ENCODE measurements around the gene CAVIN4.

CAVIN4 gene

DNA sequence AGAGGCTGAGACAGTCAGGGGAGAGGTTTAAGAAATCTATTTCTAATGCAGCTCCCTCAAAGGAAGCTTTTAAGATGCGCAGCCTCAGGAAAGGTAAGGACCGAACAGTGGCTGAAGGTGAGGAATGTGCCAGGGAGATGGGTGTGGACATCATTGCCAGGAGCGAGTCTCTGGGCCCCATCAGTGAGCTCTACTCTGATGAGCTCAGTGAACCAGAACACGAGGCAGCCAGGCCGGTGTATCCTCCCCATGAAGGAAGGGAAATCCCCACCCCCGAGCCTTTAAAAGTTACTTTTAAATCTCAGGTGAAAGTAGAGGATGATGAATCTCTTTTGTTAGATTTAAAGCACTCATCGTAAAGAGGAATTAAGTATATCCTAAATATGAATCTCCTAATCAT lies 8.2 kb downstream of the CAVIN4 start:
- Histone ChIP-seq H3K9ac (ENCODE audit: low read length) (no peak overlapping the region), H3K9me3 (ENCODE audit: insufficient read depth, low read length) (no peaks in the 10 kb centered on the region), H4K20me1 (ENCODE audit: low read depth, low read length) (no peaks in the 10 kb centered on the region), H3K4me3 (ENCODE audit: insufficient read depth, low read length, poor library complexity, severe bottlenecking) (no peak overlapping the region), H2AFZ (ENCODE audit: low read depth, low read length, severe bottlenecking) (no peak overlapping the region), H3K27ac (ENCODE audit: low read depth, low read length) (no peak overlapping the region), H3K79me2 (ENCODE audit: insufficient read depth, low read length) (no peaks in the 10 kb centered on the region), H3F3A (ENCODE audit: insufficient read depth) (no peaks in the 10 kb centered on the region), H3K27me3 (ENCODE audit: low read length) (no peaks in the 10 kb centered on the region), H3K4me2 (ENCODE audit: low read depth, low read length, poor library complexity, severe bottlenecking) (no peak overlapping the region), H3K9me2 (replicated peaks; ENCODE audit: insufficient read depth, low read length) (no peaks in the 10 kb centered on the region), H3K36me3 (ENCODE audit: low read length) (no peaks in the 10 kb centered on the region)
- TF ChIP-seq EZH2phosphoT487 (conservative IDR thresholded peaks at IDR 0.05; ENCODE audit: low read length) (no peak), CTCF (IDR thresholded peaks at IDR 0.05; ENCODE audit: insufficient read depth, low read length, poor library complexity, severe bottlenecking) (no peak)

- Histone ChIP-seq H3K4me2 (ENCODE audit: low read depth, low read length, poor library complexity, severe bottlenecking) (no peak overlapping the region), H3K9ac (ENCODE audit: low read length) (no peak overlapping the region)
Observed at GRCh38 chr9:100587375-100587774, 9.5 kb downstream of the CAVIN4 start.

DNA sequence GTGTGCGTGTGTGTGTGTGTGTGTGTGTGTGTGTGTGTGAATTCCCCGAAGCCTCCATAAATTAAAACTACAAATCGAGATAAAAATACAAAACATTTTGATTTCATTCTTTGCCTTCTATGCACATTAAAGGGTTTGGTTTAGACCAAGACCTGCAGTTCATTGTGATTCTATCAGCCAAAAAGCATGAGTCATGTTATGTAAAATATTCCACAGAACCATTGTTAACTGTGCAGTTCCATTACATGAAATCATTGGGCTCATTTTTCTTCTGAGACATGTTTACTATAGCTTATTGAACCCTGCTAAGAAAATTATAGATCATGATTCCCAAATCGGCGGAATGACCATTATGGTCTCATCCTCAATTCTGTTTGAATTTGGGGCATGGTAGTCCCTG lies 11.7 kb downstream of the CAVIN4 start:
- no peak overlapping the region for H2AFZ ChIP-seq (ENCODE audit: low read depth, low read length, severe bottlenecking)
- no peak overlapping the region for H3K4me2 ChIP-seq (ENCODE audit: low read depth, low read length, poor library complexity, severe bottlenecking)
- no peak for TF ChIP-seq CTCF (IDR thresholded peaks at IDR 0.05; ENCODE audit: insufficient read depth, low read length, poor library complexity, severe bottlenecking)
- TF ChIP-seq EZH2phosphoT487 (conservative IDR thresholded peaks at IDR 0.05; ENCODE audit: low read length): no peak
- no peaks in the 10 kb centered on the region for H3F3A ChIP-seq (ENCODE audit: insufficient read depth)
- no peak overlapping the region for H3K4me3 ChIP-seq (ENCODE audit: insufficient read depth, low read length, poor library complexity, severe bottlenecking)
- no peaks in the 10 kb centered on the region for H3K9me2 ChIP-seq (replicated peaks; ENCODE audit: insufficient read depth, low read length)
- no peaks in the 10 kb centered on the region for H3K36me3 ChIP-seq (ENCODE audit: low read length)
- no peaks in the 10 kb centered on the region for H3K79me2 ChIP-seq (ENCODE audit: insufficient read depth, low read length)
- H3K9ac ChIP-seq (ENCODE audit: low read length): no peak overlapping the region
- H4K20me1 ChIP-seq (ENCODE audit: low read depth, low read length): no peaks in the 10 kb centered on the region
- no peaks in the 10 kb centered on the region for H3K9me3 ChIP-seq (ENCODE audit: insufficient read depth, low read length)
- no peaks in the 10 kb centered on the region for H3K27me3 ChIP-seq (ENCODE audit: low read length)
- no peak overlapping the region for H3K27ac ChIP-seq (ENCODE audit: low read depth, low read length)

More at GRCh38 chr9:100587375-100587774, 9.5 kb downstream of the CAVIN4 start:
- H3K27ac ChIP-seq (ENCODE audit: low read depth, low read length): no peak overlapping the region
- H3K9me2 ChIP-seq (replicated peaks; ENCODE audit: insufficient read depth, low read length): no peaks in the 10 kb centered on the region
- no peak for TF ChIP-seq CTCF (IDR thresholded peaks at IDR 0.05; ENCODE audit: insufficient read depth, low read length, poor library complexity, severe bottlenecking)
- no peak for TF ChIP-seq EZH2phosphoT487 (conservative IDR thresholded peaks at IDR 0.05; ENCODE audit: low read length)
- H3K36me3 ChIP-seq (ENCODE audit: low read length): no peaks in the 10 kb centered on the region
- no peaks in the 10 kb centered on the region for H3F3A ChIP-seq (ENCODE audit: insufficient read depth)
- no peaks in the 10 kb centered on the region for H3K79me2 ChIP-seq (ENCODE audit: insufficient read depth, low read length)
- no peaks in the 10 kb centered on the region for H3K27me3 ChIP-seq (ENCODE audit: low read length)
- H3K4me3 ChIP-seq (ENCODE audit: insufficient read depth, low read length, poor library complexity, severe bottlenecking): no peak overlapping the region
- no peaks in the 10 kb centered on the region for H3K9me3 ChIP-seq (ENCODE audit: insufficient read depth, low read length)
- H4K20me1 ChIP-seq (ENCODE audit: low read depth, low read length): no peaks in the 10 kb centered on the region
- no peak overlapping the region for H2AFZ ChIP-seq (ENCODE audit: low read depth, low read length, severe bottlenecking)

All from SU-DHL-6 (cell line).